OCI-LY7 (cell line): ENCODE measurements around the gene JOSD1. TPM values are rescaled to one million over a fixed set of nuclear protein-coding genes. Genes with fewer than 3 reads are reported as not detected.

ENCODE experiments used
- BruUV-seq: library from RNA; stranded (reverse); fragments of 400-500 nt; replicated peaks from 2 replicates; lab custom pipeline; 2021; lab: Mats Ljungman, UMichigan
- CTCF ChIA-PET: fragments of 300-600 bp; sonication (Branson Sonifier 250); formaldehyde crosslinking; loops from one replicate; lab custom pipeline; 2022; ENCODE audit warnings: antibody characterized with exemption; ENCODE audit not compliant: unreplicated experiment; lab: Charles Lee
- POLR2A ChIA-PET: fragments of 300-600 bp; sonication (Branson Sonifier 250); formaldehyde crosslinking; loops from one replicate; lab custom pipeline; 2022; ENCODE audit warnings: antibody characterized with exemption; lab: Charles Lee
- DNase-seq: peaks from one replicate; pipeline ENCODE4 v3.0.0-alpha.2; 2015; ENCODE audit warnings: low spot score
- H2AFZ ChIP-seq: fragments of 200-600 bp; sonication (generic), shearing (Covaris generic); 2 replicates; pipeline ENCODE4 v1.6.1; 2014; ENCODE audit warnings: mild to moderate bottlenecking, antibody characterized with exemption, low read length, moderate library complexity
- H3K27ac ChIP-seq: fragments of 200-600 bp; sonication (generic); 2 replicates; pipeline ENCODE4 v1.5.1; 2014; ENCODE audit warnings: mixed run types, low read depth, mild to moderate bottlenecking, moderate library complexity, low read length, inconsistent platforms; ENCODE audit not compliant: poor library complexity, severe bottlenecking
- H3K36me3 ChIP-seq: fragments of 200-600 bp; sonication (generic); 2 replicates; pipeline ENCODE4 v1.6.1; 2014; ENCODE audit warnings: mild to moderate bottlenecking, antibody characterized with exemption, low read length, moderate library complexity, mixed read lengths; ENCODE audit not compliant: insufficient read depth
- H3K4me1 ChIP-seq: fragments of 200-600 bp; sonication (generic); 2 replicates; pipeline ENCODE4 v1.5.1; 2014; ENCODE audit warnings: mild to moderate bottlenecking, low read length; ENCODE audit not compliant: insufficient read depth, poor library complexity, severe bottlenecking
- H3K4me2 ChIP-seq: fragments of 200-600 bp; sonication (generic); 2 replicates; pipeline ENCODE4 v1.6.1; 2014; ENCODE audit warnings: mild to moderate bottlenecking, low read length
- H3K4me3 ChIP-seq: fragments of 200-600 bp; sonication (generic); 2 replicates; pipeline ENCODE4 v1.5.1; 2014; ENCODE audit warnings: mild to moderate bottlenecking, low read depth, low read length; ENCODE audit not compliant: poor library complexity, severe bottlenecking
- H3K79me2 ChIP-seq: fragments of 200-600 bp; sonication (generic); 2 replicates; pipeline ENCODE4 v1.6.1; 2016; ENCODE audit warnings: low read depth, mild to moderate bottlenecking, low read length, moderate library complexity, mixed read lengths; ENCODE audit not compliant: insufficient read depth
- H3K9me2 ChIP-seq: fragments of 200-600 bp; sonication (generic); 2 replicates; pipeline ENCODE4 v1.6.1; 2016; ENCODE audit warnings: mild to moderate bottlenecking, low read length, mixed read lengths; ENCODE audit not compliant: insufficient read depth
- H3K9me3 ChIP-seq: fragments of 200-600 bp; sonication (generic); 2 replicates; pipeline ENCODE4 v1.6.1; 2014; ENCODE audit warnings: mild to moderate bottlenecking, mixed run types, low read length, mixed read lengths
- H4K20me1 ChIP-seq: fragments of 200-600 bp; sonication (generic); 2 replicates; pipeline ENCODE4 v1.6.1; 2014; ENCODE audit warnings: mild to moderate bottlenecking, antibody characterized with exemption, low read length, moderate library complexity, mixed read lengths; ENCODE audit not compliant: insufficient read depth
- CTCF ChIP-seq: fragments of 200-600 bp; sonication (generic); conservative IDR thresholded peaks from 2 replicates; pipeline ENCODE4 v1.5.1; 2014; ENCODE audit warnings: mild to moderate bottlenecking, antibody characterized with exemption, low read length, moderate library complexity, mixed read lengths
- EZH2phosphoT487 ChIP-seq: fragments of 200-600 bp; sonication (generic); IDR thresholded peaks from 2 replicates; pipeline ENCODE4 v1.6.1; 2018; ENCODE audit warnings: low read depth, borderline replicate concordance, mild to moderate bottlenecking, mixed run types, antibody characterized with exemption, low read length, moderate library complexity, mixed read lengths
- intact Hi-C: fragments of 100-400 bp; cut with micrococcal nuclease; formaldehyde crosslinking; loops from one replicate; pipeline ENCODE4 v1.10.0; 2022; ENCODE audit not compliant: unreplicated experiment
- total RNA-seq, 2 experiments: library from RNA; depleted of rRNA in 1 of 2; stranded (reverse); fragments of >200 nt in 1 of 2; shearing (Covaris generic) in 1 of 2; gene quantifications; 2 replicates each; pipeline ENCODE4 v1.2.3, GENCODE V29; 2014 to 2022

The JOSD1 gene
- total RNA-seq, 2 experiments from 2014 or later: 50.4 to 56.3 TPM

- BruUV-seq: no TSS peak
- peak overlapping the region; percentile 95 for H2AFZ ChIP-seq
- CTCF ChIA-PET: no interaction called here
- H3K4me3 ChIP-seq: peak overlapping the region; percentile 81
- peaks cover 12% of the 10 kb centered on the region for H3K4me1 ChIP-seq
- POLR2A ChIA-PET: no interaction called here
- no peaks in the 10 kb centered on the region for H3K9me3 ChIP-seq
- TF ChIP-seq CTCF: no peak
- TF ChIP-seq EZH2phosphoT487: no peak
- no peaks in the 10 kb centered on the region for H4K20me1 ChIP-seq
- DNase-seq: peak; percentile 6
- no peaks in the 10 kb centered on the region for H3K79me2 ChIP-seq
- intact Hi-C loops: loop anchor here (2.0 kb wide), 1 partner anchor 25 kb away; the partner anchor contains the start of gene TOMM22
- peak overlapping the region; percentile 80 for H3K4me2 ChIP-seq
- H3K27ac ChIP-seq: no peak overlapping the region
- H3K36me3 ChIP-seq: no peaks in the 10 kb centered on the region
- H3K9me2 ChIP-seq: no peaks in the 10 kb centered on the region
These were observed 45.1 kb downstream of the JOSD1 start for GRCh38 chr22:38655519-38656255.

- H3K9me2 ChIP-seq: no peaks in the 10 kb centered on the region
- intact Hi-C loops: no loop called here
- H3K4me3 ChIP-seq: no peak overlapping the region
- DNase-seq: no peak
- no peaks in the 10 kb centered on the region for H3K36me3 ChIP-seq
- no peak overlapping the region for H2AFZ ChIP-seq
- no peak overlapping the region for H3K27ac ChIP-seq
- no TSS peak for BruUV-seq
- POLR2A ChIA-PET: no interaction called here
- H3K4me2 ChIP-seq: no peak overlapping the region
- CTCF ChIA-PET: no interaction called here
- H3K4me1 ChIP-seq: peaks cover 12% of the 10 kb centered on the region
- H4K20me1 ChIP-seq: no peaks in the 10 kb centered on the region
- no peak for TF ChIP-seq CTCF
- TF ChIP-seq EZH2phosphoT487: no peak
- no peaks in the 10 kb centered on the region for H3K9me3 ChIP-seq
- H3K79me2 ChIP-seq: no peaks in the 10 kb centered on the region
These were observed 47.0 kb downstream of the JOSD1 start for GRCh38 chr22:38653741-38654140.

DNA sequence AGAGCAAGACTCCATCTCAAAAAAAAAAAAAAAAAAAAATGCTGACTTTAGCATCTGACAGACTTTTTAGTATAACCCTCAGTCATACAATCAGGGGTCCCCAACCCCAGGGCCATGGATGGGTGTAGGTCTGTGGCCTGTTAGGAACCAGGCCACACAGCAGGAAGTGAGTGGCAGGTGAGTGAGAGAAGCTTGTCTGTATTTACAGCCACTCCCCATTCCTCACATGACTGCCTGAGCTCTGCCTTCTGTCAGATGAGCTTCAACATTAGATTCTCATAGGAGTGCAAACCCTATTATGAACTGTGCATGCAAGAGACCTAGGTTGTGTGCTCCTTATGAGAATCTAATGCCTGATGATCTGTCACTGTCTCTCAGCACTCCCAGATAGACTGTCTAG is 47.9 kb downstream of the JOSD1 start:
- Histone ChIP-seq H3K9me2 (no peaks in the 10 kb centered on the region), H4K20me1 (no peaks in the 10 kb centered on the region), H3K4me3 (no peak overlapping the region), H3K36me3 (no peaks in the 10 kb centered on the region), H3K4me2 (no peak overlapping the region), H3K9me3 (no peaks in the 10 kb centered on the region), H3K27ac (no peak overlapping the region), H2AFZ (no peak overlapping the region), H3K4me1 (peaks cover 12% of the 10 kb centered on the region), H3K79me2 (no peaks in the 10 kb centered on the region)
- TF ChIP-seq EZH2phosphoT487 (no peak), CTCF (no peak)
- POLR2A ChIA-PET: interaction anchor here (0.7 kb wide), 1 partner anchor 28 kb away, joined by 4 read pairs; no protein-coding TSS in a partner anchor
- CTCF ChIA-PET: no interaction called here
- peak; percentile 14 for DNase-seq
- intact Hi-C loops: no loop called here
- no TSS peak for BruUV-seq
